HG03159 (cell line): ENCODE measurements around the gene MSI2.

Source experiments
- ATAC-seq: cut with Tn5 transposase; IDR thresholded peaks from one replicate; pipeline ENCODE4 v1.9.1; 2021; ENCODE audit warnings: mild to moderate bottlenecking, moderate library complexity; ENCODE audit not compliant: unreplicated experiment

Gene MSI2

DNA sequence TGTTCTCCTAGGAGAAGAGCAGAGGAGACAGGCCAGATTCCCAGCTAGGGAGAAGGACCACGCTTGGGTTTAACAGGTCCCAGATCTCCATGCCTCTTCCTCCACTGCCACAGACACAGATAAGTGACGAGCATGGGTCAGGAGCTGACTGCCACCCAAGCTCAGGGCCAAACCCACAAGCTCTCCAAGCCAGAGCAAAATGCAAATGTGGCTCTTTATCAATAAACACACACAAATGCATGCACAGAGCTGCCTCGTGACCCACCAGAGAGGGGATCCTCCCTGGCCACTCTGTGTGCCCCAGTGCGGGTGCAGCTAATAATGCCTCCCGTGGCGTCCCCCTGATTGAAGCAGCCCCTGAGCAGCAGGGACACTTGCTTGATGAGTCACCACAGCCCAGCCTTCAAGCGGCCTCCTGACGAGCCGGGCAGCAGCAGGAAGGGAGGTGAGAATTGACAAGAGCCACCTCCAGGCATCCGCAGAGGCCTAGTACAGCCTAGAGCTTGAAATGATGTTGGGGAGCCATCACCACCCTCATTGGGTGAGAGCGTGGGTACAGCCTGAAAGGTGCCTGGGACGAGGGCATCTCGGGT is 344.9 kb downstream of the MSI2 start:
- ATAC-seq: no peak

DNA sequence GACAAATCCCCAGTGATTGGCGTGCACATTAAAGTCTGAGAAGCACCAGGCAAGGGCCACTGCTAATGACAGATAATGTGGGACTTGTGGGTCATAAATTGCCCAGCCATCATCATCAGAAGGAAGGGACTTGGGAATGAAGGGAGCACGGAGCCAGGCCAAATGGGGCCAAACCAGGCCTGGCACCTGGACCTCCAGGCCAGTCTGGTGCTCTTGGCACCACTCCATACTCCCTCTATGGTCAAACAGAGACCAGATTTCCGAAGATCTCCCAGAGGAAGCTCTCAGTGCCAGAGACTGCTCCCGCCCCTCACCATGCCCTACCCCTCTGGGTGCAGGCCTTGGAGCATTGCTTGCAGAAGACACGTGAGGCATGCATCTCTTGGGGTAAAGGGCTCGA is 346.6 kb downstream of the MSI2 start:
- no peak for ATAC-seq

DNA sequence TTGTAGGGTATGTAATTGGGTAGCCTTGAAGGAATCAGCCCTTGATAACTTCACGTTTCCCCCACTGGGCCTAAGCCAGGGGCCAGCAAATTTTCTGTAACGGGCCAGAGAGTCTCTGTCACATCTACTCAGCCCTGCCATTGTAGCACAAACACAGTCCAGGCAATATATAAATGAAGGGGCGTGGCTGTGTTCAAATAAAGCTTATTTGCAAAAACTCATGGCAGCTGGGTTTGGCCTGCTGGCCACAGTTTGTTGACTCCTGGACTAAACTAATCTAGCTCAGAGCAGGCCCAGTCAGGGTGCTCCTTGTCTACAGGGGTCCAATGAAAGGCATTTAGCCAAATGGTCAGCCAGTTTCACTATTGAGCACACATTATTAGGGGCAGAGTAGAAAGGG is 347.2 kb downstream of the MSI2 start:
- ATAC-seq: no peak

DNA sequence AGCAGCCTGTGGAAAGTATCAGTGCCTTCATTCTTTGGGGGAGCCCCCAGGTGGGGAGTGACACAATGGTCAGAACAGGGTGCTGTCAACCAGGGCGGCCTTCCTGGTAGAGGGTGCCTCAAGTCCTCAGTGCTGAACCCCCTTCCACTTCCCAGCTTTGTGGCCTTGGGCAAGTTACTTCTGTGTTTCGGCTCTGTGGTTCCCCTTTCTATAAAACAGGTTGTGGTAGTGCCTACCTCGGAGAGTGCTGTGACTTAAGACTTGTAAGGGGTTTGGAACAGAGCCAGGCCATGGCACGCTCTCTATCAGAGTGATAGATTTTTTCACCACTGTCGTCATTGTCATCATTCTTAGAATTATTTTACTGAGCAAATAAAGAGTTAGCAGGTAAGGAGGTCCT is 347.7 kb downstream of the MSI2 start:
- no peak for ATAC-seq

DNA sequence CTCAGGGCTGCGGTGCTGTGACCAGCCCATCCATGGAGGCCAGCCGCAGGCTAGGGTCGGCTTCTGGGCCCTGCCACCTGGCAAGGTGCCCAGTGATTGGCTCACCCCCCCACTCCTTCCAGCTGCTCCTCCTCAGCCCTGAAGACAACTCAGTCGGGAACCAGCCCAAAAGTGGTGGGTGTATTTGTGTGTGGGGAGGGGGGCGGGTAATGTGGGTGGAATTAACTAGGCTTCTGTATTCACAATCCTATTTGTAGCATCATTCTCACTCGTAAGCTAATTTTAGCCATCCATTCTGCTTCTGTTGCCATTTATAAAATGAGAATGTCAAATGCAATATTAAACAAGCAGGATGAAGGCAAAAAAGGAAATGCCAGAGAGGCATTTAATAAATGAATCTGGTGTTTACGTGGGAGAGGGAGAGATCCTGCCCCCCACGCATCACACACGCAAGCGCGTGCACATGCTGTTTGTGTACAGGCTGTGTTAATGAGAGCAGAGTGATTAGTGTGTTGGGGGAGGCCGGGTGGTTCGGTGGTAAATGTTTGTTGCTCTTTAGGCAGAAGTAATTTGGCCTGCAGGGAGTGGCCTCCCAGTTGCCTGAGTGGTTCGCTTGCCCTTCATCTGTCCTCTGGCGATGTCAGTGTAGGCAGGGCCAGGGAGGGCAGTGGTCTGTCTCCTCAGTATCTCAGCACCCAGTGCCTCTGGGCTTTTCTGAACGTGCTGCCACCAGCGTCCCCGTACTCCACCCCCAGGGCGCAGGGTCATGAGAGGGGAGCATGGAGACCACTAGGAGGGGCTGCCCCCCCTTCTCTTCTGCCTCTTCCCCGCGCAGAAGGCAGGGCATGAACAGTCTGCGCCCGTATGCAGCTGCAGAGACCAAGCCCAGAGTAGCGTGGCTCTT is 348.7 kb downstream of the MSI2 start:
- peak; percentile 63 for ATAC-seq

DNA sequence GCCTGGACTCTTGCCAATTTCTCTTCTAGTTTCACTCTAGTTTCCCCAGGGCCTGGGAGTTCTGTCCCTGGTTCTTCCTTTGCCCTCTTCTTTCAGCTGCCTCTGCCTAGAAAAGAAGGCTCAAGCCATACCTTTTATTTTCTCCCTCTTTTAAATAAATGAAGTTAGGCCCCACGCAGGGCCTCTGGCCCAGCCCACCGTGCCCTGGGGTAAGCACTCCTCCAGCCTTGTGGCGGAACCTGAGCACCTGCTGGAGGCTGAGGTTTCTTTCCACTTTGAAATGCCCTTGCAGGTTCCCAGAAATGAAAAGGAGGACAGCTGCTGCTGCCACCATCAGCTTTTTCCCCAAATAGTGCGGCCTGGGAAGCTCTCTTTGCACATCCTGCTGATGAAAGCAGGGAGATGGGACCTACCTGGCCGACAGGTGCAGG is 349.4 kb downstream of the MSI2 start:
- peak; percentile 32 for ATAC-seq

DNA sequence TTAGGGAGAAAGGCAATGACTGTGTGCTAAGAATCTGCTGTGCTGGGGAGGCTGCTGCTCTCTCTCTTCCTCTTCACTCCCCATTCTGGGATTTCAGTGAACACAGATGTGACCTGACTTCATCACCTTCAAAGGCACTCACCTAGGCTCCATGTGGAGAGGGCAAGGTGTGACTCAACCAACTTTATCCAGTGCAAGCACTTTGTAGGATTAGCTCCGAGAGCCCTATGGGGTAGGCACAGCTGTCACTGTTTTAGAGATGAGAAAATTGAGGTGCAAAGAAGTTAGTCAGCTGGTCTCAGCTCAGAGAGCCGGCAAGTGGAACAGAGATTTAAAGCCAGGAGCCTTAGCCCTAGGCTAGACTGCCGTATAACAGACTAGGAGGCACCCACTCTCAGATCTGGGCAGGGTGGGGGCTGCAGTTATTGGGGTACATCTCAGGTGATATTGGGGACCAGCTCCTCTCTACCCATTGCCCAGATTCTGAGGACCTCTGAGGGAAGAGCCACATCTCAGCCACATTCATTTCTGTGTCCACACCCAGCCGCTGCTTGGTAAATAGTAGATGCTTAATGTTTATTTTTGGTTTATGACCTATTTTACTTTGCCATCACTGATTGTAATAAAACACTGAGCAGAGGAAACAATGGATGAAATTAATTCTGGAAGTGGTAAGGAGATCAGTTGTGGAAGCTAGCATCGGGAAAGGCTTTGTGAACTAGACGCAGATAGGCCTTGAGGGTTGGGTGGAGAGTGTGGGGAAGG is 350.0 kb downstream of the MSI2 start:
- ATAC-seq: no peak

DNA sequence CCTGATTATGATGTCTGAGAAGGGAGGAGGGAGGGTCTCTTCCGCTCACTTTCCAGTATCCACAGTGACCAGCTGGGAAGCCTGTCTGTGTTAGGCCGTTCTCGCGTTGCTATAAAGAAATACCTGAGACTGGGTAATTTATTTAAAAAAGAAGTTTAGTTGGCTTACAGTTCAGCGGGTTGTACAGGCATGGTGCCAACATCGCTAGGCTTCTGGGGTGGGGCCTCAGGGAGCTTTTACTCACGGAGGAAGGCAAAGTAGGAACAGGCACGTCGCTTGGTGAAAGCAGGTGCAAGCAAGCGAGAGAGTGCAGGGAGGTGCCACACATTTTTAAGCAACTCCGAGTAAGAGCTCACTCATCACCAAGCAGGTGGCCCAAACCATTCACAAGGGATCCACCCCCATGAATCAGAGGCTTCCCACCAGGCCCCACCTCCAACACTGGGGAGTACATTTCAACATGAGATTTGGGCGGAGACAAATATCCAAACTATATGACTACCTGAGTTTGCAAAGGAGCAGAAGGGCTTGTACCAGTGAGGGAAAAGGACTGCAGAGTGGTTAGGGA is 351.3 kb downstream of the MSI2 start:
- no peak for ATAC-seq

DNA sequence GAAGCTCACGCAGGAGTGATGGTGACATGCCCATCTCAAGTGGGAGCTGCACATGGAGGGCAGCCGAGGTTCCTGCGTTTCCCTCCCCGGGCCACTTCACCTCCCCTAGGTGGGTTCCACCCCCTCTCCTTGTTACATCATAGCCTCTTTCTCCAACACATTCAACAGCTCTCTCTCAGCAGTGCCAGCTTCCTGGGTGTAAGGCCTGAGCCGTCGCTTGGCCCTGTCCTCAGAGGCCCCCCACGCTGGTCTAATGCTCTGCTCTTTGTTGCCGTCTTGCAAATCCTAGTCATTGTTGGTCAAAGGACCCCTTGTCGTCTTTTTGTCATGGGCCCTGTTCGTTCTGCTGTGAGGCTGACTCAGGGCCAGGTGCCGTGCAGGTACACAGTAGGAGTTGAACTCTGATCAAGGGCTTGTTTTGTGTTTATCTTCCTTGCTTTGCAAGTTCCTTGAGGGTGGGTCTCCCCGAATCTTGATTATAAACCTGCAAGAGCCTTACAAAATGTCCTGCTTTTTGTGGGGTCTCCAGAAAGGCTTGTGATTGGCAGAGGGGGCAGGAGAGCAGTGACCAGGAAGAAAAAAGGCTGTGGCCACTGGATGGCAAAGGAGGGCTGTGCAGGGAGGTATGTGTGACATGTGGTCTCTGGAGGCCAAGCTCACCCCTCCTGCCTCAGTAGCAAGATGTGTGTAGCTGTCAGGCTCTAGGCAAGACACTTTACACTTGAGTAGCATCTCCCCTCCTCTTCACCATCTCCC is 352.2 kb downstream of the MSI2 start:
- no peak for ATAC-seq

DNA sequence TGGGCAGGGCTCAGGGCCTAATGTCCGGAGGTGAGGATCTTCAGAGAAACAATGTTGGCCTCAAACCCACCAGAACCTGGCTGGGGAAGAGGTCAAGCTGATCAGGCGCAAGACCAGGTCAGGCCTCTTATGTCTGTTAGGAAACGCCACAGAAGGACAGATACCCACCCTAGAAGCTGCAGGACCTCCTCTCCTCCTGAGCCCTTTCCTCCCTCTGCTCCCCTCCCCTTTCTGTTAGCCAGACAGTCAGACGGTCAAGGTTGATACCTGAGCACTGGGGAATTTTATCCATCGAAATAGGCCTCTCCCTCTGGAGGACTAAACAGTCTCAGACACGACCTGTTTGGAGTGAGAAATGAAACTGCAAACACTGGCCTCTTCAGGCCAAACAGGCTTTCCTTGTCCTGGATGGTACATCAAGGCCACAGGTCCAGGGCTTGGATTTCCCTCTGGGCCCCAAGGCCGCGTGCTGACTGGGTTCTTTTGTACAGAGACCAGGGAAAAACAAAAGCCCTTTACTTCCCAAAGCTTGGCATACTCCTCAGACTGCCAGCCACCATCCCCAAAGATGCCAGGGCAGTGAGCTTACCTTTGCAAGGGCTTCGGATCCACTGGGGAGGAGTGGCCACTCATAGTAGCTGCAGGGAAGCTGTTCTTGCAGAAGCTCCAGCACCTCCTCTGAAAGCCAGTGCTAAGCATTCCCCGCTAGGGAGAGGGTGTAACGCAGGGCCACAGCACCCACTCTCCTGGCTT is 353.0 kb downstream of the MSI2 start:
- no peak for ATAC-seq

DNA sequence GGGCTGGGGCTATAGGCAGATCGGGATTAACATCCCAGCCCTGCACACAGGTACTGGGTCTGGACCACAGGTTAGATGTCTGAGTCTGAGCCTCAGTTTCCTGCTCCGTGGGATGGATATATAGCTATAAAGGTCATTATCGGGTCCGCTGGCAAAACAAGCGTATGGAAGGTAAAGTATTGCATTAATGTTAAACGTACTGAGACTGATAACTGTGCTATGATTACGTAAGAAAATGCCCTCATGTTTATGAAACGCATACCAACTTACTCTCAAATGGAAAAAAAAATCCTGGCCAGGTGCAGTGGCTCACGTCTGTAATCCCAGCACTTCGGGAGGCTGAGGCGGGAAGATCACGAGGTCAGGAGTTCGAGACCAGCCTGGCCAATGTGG is 353.6 kb downstream of the MSI2 start:
- no peak for ATAC-seq

DNA sequence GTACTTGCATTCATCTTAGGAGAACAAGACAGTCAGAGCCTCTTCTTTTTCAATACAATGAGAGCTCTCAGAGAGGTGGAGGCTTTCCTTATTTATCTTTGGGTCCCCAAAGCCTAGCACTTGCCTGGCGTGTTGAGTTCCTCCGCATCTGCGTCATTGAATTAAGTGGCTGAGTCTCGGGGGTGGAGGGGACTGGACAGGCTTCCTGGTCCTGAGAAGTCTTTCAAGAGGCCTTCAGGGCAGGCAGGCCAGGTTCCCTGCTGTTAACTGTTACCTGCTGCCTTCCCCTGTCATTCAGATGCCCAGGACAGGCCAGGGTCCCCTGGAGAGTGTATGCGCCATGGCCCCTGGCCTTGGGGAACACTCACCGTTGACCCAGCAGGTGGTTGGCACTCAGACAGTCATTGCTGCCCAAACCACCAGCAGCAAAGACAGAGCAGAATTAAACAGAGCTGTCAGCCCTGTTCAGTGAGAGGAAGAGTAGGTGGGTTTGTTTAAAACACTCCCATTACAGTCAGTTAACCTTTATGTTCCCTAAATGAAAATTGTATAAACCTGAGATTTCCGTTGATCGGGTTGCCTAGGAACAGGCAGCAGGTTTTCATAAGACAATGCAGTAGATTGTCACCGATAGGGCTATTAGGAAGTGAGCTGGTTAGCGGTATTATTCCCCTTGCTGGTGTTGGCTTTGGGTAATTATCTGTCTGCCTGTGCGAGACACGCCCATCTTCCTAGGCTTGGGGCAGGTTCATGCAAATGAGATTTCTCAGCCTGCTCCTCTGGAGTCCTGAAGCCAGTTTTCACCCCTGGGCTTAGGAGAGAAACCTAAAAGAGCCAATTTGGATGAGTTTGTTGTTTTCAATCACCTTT is 356.1 kb downstream of the MSI2 start:
- ATAC-seq: no peak

DNA sequence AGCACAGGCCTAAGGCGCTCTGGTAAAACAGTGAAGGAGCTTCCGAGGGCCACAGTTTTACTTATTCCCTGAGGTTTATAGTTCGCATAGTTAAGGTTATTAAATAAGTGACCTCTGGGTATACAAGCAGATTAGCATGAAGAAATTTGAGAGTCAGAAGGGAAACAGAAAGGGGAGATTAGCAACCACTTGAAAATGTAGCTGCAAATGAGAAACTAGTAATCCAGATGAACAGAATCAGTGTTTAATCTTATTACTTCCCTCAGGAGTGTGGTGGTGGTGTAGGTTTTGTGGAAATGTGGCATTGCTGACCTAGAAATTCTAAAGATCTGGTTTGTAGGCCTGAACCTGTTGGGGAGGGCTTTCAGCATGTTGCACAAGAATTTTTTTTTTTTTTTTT is 358.4 kb downstream of the MSI2 start:
- no peak for ATAC-seq

DNA sequence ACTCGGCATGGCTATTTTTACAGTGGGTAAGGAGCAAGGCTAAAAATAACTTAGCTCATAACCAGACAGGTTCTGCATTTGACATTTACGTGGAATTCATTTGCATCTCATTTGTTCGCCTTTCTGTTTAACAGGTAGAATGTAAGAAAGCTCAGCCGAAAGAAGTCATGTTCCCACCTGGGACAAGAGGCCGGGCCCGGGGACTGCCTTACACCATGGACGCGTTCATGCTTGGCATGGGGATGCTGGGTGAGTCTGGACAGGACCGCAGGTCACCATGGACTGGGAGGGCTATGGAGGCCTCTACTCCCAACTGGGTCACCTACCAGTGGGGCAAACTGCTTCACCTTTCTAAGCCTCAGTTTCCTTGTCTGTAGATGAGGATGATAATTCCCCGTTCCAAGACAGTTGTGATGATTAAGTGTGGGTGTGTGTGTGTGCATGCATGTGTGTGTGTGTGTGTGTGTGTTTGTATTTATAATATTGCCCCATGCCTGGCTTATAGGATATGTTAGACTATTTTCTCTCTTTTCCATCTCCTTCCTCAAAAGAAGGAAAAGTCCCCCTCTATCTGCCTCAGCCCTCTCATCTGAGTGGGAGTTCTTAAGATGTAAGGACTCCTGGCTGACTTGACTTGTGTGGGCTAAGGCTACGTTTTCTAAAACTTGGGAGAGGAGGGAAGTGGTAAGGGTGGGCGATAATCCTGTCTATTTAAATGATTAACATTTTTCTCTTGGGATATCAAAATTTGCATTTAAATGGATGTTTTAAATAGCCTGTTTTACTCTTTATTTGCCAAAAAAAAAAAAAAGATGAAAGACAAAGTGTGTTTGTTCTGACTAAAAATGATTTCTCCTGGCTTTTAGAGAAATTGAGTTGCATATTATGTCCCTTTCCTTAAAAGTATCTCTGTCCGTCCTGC is 359.8 kb downstream of the MSI2 start:
- no peak for ATAC-seq

DNA sequence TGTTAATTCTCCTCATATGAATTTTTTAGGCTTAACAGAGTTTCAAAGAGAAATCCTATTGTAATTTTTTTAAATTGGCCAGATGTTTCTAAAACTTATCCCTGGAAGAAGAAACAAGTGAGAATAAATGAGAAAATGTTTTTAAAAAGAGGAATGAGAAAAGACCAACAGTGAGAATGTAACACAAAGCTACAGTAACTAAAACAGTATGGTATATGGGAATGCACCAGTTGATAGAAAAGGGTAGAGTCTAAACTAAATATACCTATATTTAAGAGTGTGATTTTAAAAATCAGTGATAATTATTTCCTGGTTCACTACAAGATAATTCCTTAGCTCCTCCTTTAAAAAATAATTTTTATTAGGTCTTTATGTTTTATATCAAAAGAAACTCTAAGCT is 360.9 kb downstream of the MSI2 start:
- no peak for ATAC-seq

DNA sequence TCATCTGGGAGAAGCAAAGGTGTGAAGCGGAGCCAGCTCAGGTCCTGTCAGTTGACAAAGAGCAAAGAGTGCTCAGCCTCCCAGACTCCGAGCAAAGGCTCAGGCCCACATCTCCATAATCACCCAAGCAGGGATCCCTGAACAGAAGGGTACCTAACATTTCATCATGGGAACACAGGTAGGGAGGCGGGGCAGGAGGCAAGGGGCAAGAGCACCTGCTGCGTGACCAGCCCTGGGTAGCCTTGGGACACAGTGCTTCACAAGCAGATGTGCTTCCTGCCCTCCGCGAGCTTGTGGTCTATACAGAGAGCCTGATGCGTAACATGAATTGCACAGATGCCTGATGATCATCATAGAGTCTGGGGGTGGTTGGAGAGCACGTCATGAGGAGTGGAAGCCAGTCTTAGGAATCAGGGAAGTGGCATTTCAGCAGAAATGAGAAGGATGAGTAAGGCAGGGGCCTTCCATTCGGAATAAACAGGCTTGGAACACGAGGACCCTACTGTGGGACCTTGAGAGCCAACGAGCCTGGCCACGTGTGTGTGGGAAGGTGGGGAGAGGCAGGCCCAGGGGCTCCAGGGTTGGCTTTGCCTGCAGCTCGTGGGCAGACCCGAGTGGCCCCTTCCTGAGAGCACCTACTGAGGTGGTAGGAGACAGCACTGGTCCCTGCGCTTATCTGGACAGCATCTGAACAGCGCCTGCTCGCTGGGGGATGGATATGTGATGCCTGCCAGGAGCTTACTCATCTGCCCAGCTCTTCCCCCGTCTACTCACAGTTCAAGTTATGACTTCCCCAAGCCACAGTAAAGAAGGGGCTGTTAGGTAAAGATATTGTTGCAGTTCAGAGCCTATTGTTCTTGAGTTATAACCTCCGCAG is 363.0 kb downstream of the MSI2 start:
- ATAC-seq: no peak

DNA sequence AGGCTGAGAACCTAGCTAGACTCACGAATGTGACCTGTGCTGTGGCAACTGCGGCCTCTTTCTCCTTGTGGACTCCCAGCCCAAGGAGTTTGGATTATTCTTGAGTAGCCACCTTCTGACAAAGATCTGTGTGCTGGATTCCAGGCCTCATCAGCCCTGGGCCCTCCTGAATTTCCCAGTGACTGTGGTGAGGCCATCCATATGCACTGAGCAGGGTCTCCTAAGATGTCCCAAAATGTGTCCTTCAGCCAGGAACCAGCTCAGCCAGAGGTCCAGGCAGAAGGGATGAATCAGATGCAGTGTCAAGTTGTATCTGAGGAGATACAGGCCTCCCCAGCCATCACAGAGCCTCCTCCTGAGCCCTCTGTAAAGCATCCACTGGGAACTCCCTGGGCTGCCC is 364.3 kb downstream of the MSI2 start:
- ATAC-seq: no peak
